ENCODE results near the gene RCCD1.

The RCCD1 gene

DNA sequence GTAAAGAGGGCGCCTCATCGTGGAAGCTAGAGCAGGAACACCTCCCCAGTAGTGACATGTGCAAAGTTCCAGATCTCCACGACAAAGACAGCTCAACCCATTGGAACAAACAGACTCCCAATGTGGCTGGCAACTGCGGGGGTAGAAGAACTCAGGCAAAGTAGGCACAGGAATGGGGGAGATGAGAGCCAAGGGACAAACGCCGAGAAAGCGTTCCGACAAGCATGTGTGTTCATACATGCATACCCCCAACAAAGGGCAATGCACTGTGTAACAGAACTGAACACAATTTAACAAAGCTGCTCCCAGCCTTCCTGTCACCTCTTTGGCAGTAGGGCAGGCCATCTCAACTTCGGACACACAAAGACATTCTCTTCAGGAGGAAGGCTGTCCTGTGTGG, 11.6 kb downstream of the RCCD1 start:
- DNase-seq (ENCODE audit: low read depth in 2 of 2), result no peak

DNA sequence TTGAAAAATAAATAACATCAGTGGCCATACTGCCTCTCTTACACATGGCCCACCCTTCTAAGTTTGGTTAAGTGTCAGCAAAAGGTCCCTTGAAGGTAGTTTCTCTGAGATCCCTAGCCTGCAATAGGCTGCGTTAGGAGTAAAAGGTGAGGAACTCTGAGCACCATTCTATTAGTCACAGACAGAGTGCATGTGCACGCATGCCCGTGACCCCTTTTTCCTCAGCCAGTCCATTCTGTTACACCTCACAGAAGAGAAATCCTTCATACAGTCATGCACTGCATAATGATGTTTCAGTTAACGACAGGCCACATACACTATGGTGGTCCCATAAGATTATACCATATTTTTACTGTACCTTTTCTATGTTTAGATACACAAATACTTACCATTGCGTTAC, 12.5 kb downstream of the RCCD1 start:
- no peak for DNase-seq (ENCODE audit: low read depth in 2 of 2)

DNA sequence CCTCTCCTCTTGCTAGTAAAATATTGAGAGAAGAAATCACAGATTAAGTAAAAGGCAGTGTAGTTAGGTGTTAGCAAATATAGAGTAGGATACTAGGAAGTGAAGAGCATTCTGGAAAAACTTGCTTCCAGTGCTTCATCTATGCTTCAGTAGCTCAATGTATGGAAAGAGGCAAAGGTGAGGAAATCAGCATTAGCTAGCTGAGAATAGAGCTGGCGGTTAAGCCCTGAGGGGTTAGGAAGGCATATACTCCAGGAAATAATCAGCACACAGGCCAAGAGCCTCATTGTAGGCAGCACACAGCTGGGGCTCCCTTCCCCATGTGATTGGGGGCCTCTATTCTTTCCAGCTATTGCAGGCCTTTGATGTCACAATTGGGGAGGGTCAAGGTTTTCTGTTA, 13.8 kb downstream of the RCCD1 start:
- DNase-seq (ENCODE audit: low read depth in 2 of 2), result no peak

DNA sequence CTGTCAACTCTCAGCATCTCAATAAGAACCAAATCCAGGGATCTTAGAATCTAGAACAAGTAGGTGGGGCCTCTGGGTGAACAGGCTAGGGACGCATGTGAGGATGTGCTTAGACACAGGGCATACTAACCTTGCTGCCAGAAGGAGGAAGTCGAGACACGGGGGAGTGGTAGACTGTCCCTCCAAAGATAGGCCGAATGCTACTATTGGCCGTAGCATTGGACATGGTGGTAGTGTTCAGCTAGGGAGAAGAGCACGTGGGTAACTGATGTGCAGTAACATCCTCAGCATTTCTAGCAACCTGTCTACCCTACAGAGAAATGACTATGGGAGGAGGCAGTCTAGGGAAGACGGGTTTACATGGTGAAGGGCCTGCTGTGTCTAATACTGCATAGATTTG, 15.6 kb downstream of the RCCD1 start:
- no peak for DNase-seq (ENCODE audit: low read depth in 2 of 2)

DNA sequence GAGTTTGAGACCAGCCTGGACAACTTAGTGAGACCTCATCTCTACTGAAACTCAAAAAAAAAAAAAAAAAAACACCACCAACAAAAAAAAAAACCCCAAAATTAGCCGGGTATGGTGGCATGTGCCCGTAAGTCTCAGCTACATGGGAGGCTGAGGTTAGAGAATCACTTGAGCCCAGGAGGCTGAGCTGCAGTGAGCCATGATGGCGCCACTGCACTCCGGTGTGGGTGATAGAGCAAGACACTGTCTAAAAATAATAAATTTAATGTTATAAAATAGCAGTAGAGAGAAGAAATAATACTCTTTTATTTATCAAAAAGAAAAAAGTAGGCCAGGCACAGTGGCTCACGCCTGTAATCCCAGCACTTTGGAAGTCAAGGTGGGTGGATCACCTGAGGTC, 17.4 kb downstream of the RCCD1 start:
- no peak for DNase-seq (ENCODE audit: low read depth in 2 of 2)

DNA sequence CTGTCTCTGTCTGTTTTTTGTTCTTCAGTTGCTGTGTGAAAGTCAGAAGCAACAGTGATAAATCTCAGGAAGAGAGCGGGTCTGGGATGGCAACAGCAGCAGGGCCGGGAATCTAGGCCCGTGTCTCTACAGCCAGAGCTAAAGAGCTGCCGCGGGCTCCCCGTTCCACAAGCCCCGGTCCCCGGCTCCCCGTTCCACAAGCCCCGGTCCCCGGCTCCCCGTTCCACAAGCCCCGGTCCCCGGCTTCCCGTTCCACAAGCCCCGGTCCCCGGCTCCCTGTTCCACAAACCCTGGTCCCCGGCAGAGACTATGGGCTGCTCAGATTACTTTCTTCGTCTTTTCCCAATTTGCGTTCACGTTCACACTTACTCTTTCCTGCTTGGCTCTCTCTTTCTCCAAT, 19.5 kb downstream of the RCCD1 start:
- no peak for DNase-seq (ENCODE audit: low read depth in 2 of 2)

DNA sequence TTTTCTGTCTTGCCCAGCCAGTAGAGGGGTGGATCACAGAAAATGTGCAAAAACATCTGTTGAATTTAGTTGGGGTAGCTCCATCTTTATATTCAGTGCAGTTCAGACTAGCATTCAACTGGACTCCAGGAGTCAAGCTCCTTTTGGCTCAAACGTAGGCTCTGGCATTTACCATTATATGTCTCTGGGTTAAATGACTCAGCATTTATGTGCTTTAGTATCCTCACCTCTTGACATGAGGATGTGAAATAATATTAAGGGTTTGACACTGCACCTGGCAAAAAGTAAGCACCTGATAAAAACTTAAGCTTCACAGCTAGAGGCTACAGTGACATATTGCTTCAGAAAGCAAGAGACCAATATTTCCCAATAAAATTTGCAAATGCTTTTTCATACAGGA, 24.9 kb downstream of the RCCD1 start:
- DNase-seq (ENCODE audit: low read depth in 2 of 2), result no peak

DNA sequence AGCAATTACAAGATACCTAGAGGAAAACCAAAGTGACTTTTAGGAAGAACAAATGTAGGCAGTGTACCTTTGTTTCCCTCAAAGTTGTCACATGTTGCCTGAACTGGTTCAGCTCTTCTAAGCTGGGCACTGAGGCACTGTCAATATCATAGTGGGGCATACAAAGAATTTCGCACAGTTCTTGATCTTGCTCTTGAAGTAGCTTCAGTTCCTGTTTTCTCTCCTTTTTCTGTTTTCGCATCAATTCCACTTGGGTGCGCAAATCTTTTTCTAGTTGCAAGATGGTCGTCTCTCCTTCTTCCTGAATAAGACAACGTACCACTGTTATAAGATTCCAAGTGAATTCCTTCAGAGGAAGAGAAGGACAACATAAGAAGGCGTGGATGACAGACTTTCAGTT, 27.0 kb downstream of the RCCD1 start:
- no peak for DNase-seq (ENCODE audit: low read depth in 2 of 2)

DNA sequence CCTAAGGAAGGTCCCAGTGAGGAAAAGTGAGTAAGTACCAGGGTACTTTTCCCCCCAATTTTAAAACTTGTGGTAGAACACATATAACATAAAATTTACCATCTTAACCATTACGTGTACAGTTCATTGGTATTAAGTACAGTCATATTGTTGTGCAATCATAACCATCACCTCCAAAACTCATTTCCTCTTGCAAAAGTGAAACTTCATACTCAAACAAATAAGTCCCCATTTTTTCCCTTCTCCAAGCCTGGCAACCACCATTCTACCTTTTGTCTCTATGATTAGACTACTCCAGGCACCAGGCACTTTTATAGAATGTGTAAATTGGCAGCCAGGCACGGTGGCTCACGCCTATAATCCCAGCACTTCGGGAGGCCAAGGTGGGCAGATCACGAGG, 27.5 kb downstream of the RCCD1 start:
- DNase-seq (ENCODE audit: low read depth in 2 of 2), result no peak

DNA sequence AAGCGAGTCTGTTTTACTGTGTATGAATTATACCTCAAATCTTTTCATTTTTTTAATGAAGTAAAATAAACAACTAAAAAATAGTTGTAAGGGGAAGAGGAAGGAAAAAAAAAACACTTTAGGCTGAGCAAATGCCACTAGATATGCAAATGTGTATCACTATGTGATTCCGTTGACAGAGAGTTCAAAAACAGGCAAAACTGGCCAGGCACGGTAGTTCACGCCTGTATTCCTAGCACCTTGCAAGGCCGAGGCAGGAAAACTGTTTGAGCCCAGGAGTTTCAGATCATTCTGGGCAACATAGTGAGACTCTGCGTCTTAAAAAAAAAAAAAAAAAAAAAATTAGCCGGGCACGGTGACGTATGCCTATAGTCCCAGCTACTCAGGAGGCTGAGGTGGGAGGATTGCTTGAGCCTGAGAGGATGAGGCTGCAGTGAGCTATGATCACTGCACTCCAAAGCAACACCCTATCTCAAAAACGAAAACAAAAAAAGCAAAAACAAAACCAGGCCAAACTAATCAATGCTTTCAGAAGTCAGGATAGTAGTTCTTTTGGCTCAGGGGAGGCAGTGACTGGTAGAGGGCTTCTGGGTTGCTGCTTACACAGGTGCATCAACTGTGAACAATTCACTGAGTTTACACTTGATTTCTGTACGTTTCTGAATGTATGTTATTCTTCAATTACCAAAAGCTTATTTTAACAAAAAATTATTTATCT, 32.3 kb downstream of the RCCD1 start:
- no peak for DNase-seq (ENCODE audit: low read depth in 2 of 2)

DNA sequence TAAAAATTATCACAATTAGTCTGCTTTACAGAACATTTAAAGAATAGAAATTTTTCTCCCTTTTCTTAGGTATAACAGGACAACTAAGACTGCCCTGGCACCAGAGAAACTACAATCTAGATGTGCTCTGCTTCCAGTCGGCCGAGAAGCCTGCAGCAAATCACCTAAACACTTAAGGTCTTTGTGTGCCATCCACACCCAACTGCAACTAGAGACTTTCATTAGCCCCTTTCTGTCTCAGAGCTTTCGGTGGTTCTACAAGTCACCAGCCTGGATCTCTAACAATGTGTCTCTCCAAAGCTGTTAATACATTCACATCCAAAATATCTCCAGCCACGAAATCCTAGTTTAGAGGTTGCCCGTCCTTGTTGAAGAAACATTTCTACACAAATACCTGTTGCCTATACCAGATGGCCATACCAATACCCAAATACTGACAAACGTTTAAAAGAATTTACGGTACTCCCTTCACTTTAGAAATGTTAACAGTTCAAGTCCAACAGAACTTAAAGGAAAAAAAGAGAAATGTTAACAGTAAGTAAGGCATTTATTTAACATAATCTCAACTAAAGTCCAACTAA, 33.0 kb downstream of the RCCD1 start:
- DNase-seq (ENCODE audit: low read depth in 2 of 2), result no peak

DNA sequence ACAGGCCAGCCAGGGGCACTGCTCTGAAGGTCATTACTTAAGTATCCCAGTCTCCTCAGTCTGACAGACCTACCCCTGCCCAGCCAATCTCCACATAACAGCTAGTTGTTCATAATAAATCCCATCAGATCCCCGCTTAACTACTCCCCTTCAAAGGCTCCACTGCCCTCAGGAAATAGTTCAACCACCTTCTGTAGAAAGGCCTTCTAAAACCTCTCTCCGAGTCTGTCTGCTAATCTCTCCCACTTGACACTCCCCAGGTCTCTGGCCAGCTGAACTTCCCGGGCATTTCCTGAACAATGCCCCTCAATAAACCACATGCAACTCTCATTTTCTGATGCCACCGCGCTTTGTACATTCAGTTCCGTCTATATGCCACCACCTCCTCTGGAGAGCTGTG, 33.6 kb downstream of the RCCD1 start:
- DNase-seq (ENCODE audit: low read depth in 2 of 2), result no peak

DNA sequence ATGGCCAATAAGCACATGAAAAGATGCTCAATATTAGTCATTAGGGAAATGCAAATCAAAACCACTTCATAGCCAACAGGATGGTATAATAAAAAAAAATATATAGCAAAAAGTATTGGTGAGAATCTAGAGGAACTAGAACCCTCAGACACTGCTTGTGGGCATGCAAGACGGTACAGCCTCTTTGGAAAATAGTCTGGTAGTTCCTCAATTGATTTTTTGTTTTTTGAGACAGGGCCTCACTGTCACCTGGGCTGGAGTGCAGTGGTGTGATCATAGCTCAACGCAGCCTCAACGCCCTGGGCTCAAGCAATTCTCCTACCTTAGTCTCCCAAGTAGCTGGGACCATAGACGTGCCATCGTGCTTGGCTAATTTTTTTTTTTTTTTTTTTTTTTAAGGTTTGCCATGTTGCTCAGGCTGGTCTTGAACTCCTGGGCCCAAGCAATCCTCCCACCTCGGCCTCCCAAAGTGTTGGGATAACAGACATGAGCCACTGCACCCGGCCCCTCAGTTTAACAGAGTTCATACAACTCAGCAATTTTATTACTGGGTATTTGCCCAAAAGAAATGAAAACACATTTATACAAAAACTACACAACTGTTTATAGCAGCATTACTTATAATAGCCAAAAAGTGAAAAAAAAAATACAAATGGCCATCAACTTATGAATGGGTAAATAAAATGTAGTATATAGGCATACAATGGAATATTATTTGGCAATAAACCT, 34.5 kb downstream of the RCCD1 start:
- no peak for DNase-seq (ENCODE audit: low read depth in 2 of 2)

DNA sequence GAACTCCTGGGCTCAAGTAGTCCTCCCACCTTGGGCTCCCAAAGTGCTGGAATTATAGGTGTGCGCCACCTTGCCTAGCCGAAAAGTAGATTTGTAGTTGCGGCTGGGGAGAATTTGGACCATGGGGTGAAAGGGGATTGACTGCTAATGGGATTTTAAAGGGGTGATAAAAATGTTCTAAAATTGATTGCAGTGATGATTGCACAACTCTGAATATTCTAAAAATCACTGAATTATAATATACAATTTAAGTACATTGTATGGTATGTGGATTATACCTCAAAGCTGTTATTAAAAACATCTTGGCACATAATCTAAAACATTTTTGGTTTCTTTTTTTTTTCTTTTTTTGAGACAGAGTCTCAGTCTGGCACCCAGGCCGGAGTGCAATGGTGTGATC, 35.8 kb downstream of the RCCD1 start:
- no peak for DNase-seq (ENCODE audit: low read depth in 2 of 2)

DNA sequence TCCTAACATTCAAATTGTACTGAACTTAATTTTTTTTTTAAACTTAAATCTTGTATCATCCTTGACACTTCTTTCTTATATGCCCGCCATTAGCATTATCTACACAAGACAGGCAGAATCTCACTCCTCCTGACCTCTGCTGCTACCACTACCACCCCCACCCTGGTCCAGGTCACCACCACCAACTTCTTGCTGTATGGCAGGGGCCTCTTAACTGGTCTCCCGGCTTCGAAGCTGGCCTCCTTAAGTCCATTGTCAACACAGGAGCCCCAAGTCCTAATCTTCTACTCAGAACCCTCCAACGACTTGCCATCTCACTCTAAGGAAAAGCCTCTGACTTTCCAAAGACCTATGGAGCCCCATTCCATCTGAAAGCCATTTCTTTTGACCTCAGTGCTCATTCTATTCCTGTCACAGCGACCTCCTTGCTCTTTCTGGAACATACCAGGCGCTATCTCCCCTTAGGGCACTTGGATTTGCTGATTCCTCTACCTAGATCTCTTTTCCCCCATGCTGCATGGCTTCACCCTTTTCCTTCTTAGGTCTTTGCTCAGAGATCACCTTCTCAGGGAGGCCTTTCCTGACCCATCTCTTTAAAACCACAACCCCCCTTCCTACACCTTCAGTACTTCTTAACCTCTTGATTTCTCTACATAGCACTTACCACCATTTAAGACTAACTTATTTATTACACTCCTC, 37.1 kb downstream of the RCCD1 start:
- no peak for DNase-seq (ENCODE audit: low read depth in 2 of 2)

DNA sequence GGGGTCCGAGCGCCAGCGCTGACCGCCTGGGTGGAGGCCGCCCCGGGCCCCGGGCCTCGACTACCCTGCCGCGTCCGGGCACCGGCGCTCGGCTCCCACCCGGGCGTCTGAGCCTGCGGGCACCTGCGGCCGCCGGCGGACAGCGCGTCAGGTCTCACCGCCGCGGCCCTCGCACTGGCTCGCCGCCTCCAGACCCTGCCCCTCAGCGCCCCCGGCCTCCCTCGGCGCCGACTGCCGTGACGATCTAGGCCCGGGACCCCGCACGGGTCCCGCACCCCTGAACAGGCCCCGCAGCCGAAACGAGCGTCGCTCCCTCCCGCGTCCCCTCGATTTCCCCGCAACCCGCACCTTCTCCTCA, 39.4 kb downstream of the RCCD1 start:
- DNase-seq (ENCODE audit: low read depth in 2 of 2), result peak in 1 of 2 experiments; percentile 0

DNA sequence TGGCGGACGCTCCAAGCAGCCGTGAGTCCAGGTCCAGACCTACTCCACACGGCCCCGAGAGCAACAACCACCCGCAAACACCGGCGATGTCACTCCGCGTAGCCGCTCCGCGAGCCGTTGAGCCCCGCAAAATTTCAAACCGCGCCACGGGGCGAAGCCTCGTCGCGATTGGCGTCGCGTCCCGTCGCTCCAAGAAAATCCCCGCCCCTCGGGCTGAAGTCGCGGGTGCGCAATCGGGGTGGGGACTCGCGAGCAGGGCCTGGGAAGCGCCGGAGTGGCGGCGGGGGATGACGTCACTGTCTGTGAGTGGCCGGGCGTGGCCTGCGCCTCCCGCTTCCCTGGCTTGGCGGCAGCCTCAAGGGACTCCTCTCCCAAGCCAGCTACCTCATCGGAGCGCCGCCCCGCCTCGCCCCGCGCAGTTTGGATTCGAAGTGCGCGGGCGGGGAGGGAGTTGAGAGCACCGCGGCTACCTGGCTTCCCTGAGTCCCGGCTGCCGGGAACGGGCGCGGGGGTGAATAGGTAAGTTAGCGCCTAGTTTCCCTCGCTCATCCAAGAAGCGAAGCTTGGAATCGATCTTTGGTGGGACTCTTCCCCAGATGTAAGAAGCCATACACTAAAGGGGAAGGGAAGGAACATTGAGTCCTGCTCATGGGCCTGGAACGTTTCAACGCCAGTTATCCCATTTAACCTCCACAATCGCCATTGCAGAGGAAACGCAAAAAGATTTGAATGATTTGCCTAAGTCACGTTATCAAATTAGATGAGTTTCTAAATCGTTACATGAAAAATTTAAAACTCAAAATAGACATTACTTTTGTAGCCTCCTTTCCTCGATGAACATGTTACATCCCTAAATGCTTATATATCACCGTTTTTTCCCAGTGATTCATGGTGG, 40.0 kb downstream of the RCCD1 start, which contains the start of gene PRC1:
Gene PRC1 (minus strand): TSS at position 119 of the 895 bp plus-strand sequence. CDS start 118 bp downstream, at position 1.
- DNase-seq (ENCODE audit: low read depth in 2 of 2), result peak; percentile 96 to 97

DNA sequence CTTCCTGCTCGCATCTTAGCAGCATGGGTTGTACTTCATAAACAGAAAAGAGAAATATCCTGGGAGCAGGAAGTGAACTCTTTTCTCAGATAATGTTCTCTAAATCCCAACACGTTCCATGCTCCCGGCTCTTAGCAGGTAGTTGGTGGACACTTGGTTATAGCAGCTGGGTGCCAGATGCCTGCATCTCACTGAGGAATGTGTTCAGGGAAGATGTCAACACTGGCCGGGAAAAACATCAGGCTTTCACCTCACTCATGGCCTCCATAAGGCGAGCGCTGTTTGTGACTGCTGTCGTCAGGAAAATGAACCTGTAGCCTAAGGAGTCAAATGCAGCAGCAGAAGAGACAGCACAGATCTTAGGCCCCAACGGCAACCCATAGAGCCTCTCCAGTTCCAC, 44.1 kb downstream of the RCCD1 start:
- DNase-seq (ENCODE audit: low read depth in 2 of 2), result no peak

DNA sequence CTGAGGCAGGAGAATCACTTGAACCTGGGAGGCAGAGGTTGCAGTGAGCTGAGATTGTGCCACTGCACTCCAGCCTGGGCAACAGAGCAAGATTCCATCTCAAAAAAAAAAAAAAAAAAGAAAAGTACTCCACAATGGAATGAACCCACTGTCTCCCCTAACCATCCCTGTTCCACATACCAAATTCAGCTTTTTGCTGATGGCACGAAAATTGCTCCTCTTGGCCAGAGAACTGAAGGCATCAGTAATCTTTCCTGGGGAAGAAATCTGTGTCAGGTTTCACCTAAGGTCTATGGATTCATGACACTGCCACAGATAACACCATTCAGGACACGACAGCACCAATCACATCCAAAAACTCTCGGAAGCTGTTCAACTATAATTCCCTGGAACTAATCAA, 46.5 kb downstream of the RCCD1 start:
- no peak for DNase-seq (ENCODE audit: low read depth in 2 of 2)

DNA sequence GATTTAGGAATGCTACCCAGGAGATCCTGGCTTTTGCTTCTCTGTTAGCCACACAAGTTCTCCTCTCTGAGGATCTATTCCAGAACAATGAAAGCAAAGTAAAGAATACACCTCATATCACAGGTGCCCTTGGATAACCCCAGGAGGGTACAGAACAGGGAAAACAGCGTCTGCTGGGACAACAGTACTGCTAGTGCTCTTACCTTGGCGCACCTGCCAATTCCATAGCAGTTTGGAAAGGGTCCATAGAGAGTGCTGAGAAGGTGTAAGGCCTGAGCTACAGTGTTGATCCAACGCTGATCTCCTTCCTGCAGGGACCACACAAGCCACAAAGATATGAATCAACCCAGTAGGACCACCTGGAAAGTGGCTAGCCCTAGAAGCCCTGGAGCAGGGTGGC, 52.6 kb downstream of the RCCD1 start:
- no peak for DNase-seq (ENCODE audit: low read depth in 2 of 2)

Measured in stimulated activated CD4-positive, alpha-beta T cell treated with anti-CD3 and anti-CD28 coated beads, Interleukin-12 subunit alpha, Interleukin-12 subunit beta, amount 100 ng/mL, for 24 hours (primary cell).